Loucy (cell line): ENCODE results near the gene ARHGAP32.

Experiments used
- H2AFZ ChIP-seq: fragments of 200-600 bp; sonication (generic); 2 replicates; pipeline ENCODE4 v1.6.0; 2016; ENCODE audit warnings: antibody characterized with exemption, mild to moderate bottlenecking, low read length, moderate library complexity
- H3F3A ChIP-seq: fragments of 200-600 bp; 2 replicates; pipeline ENCODE4 v1.6.0; 2016; ENCODE audit warnings: antibody characterized with exemption, low read depth, mild to moderate bottlenecking
- H3K27me3 ChIP-seq: fragments of 200-600 bp; sonication (generic); 2 replicates; pipeline ENCODE4 v1.6.1; 2014; ENCODE audit warnings: low read length, mild to moderate bottlenecking; ENCODE audit not compliant: insufficient read depth, poor library complexity, severe bottlenecking
- H3K36me3 ChIP-seq: fragments of 200-600 bp; sonication (generic); 2 replicates; pipeline ENCODE4 v1.6.1; 2016; ENCODE audit warnings: low read length; ENCODE audit not compliant: insufficient read depth
- H3K4me1 ChIP-seq: fragments of 200-600 bp; sonication (generic); 2 replicates; pipeline ENCODE4 v1.5.1; 2014; ENCODE audit warnings: low read length, mild to moderate bottlenecking; ENCODE audit not compliant: insufficient read depth, poor library complexity, severe bottlenecking
- H3K4me2 ChIP-seq: fragments of 200-600 bp; sonication (generic); 2 replicates; pipeline ENCODE4 v1.6.0; 2014; ENCODE audit warnings: antibody characterized with exemption, low read length, low read depth, mild to moderate bottlenecking; ENCODE audit not compliant: poor library complexity, severe bottlenecking
- H3K4me3 ChIP-seq: fragments of 200-600 bp; sonication (generic); 2 replicates; pipeline ENCODE4 v1.5.1; 2014; ENCODE audit warnings: low read length, mild to moderate bottlenecking, mixed read lengths; ENCODE audit not compliant: poor library complexity, severe bottlenecking
- H3K79me2 ChIP-seq: fragments of 200-600 bp; sonication (generic); 2 replicates; pipeline ENCODE4 v1.6.1; 2014; ENCODE audit warnings: low read length; ENCODE audit not compliant: insufficient read depth
- H3K9ac ChIP-seq: fragments of 200-600 bp; sonication (generic); 2 replicates; pipeline ENCODE4 v1.6.0; 2014; ENCODE audit warnings: mild to moderate bottlenecking, low read depth, low read length, moderate library complexity; ENCODE audit not compliant: poor library complexity, severe bottlenecking
- H3K9me2 ChIP-seq: fragments of 200-600 bp; sonication (generic); replicated peaks from 2 replicates; pipeline ENCODE4 v1.6.1; 2016; ENCODE audit warnings: low read depth, low read length, mixed read lengths
- H3K9me3 ChIP-seq: fragments of 200-600 bp; sonication (generic); 2 replicates; pipeline ENCODE4 v1.6.1; 2014; ENCODE audit warnings: mild to moderate bottlenecking, antibody characterized with exemption, low read length, low read depth; ENCODE audit not compliant: insufficient read depth
- H4K20me1 ChIP-seq: fragments of 200-600 bp; sonication (generic); 2 replicates; pipeline ENCODE4 v1.6.0; 2014; ENCODE audit warnings: antibody characterized with exemption, low read length, mild to moderate bottlenecking; ENCODE audit not compliant: insufficient read depth, poor library complexity, severe bottlenecking
- CTCF ChIP-seq: fragments of 200-600 bp; sonication (generic); conservative IDR thresholded peaks from 2 replicates; pipeline ENCODE4 v1.5.1; 2014; ENCODE audit warnings: mild to moderate bottlenecking, antibody characterized with exemption, low read length
- EZH2phosphoT487 ChIP-seq: fragments of 200-600 bp; IDR thresholded peaks from 2 replicates; pipeline ENCODE4 v1.6.1; 2018; ENCODE audit warnings: antibody characterized with exemption, mild to moderate bottlenecking, moderate library complexity, borderline replicate concordance

Gene ARHGAP32

GRCh38 chr11:129034001-129034400, 158.1 kb downstream of the ARHGAP32 start:
- Histone ChIP-seq H3K9me2 (no peaks in the 10 kb centered on the region), H4K20me1 (no peaks in the 10 kb centered on the region), H3K27me3 (no peaks in the 10 kb centered on the region), H3K4me1 (no peaks in the 10 kb centered on the region), H3K36me3 (peaks cover 8% of the 10 kb centered on the region; the same call in 1 of the 2 replicates), H3K4me2 (no peak overlapping the region), H3F3A (no peaks in the 10 kb centered on the region), H3K9ac (no peak overlapping the region), H3K4me3 (no peak overlapping the region), H3K9me3 (peaks cover 3% of the 10 kb centered on the region; the same call in 1 of the 2 replicates), H3K79me2 (no peaks in the 10 kb centered on the region), H2AFZ (no peak overlapping the region)
- TF ChIP-seq EZH2phosphoT487 (no peak), CTCF (no peak)

GRCh38 chr11:129023968-129024676, 168.0 kb downstream of the ARHGAP32 start:
- no peaks in the 10 kb centered on the region for H3K36me3 ChIP-seq
- no peak overlapping the region for H2AFZ ChIP-seq
- peaks cover 20% of the 10 kb centered on the region for H3K4me1 ChIP-seq
- no peaks in the 10 kb centered on the region for H3K9me2 ChIP-seq
- no peak overlapping the region for H3K4me2 ChIP-seq
- H3K4me3 ChIP-seq, result no peak overlapping the region
- no peaks in the 10 kb centered on the region for H3K27me3 ChIP-seq
- H3F3A ChIP-seq, result no peaks in the 10 kb centered on the region
- H3K9ac ChIP-seq, result no peak overlapping the region
- H4K20me1 ChIP-seq, result no peaks in the 10 kb centered on the region
- TF ChIP-seq EZH2phosphoT487 (no peak), CTCF (no peak)
- no peaks in the 10 kb centered on the region for H3K9me3 ChIP-seq
- no peaks in the 10 kb centered on the region for H3K79me2 ChIP-seq

- TF ChIP-seq EZH2phosphoT487 (no peak), CTCF (no peak)
- Histone ChIP-seq H3K9ac (no peak overlapping the region), H3K4me1 (peaks cover 20% of the 10 kb centered on the region), H3K79me2 (no peaks in the 10 kb centered on the region), H3K9me3 (no peaks in the 10 kb centered on the region), H3F3A (no peaks in the 10 kb centered on the region), H3K36me3 (no peaks in the 10 kb centered on the region), H3K27me3 (no peaks in the 10 kb centered on the region), H4K20me1 (no peaks in the 10 kb centered on the region), H3K4me2 (no peak overlapping the region), H3K9me2 (no peaks in the 10 kb centered on the region), H2AFZ (no peak overlapping the region), H3K4me3 (no peak overlapping the region)
These were observed 170.8 kb downstream of the ARHGAP32 start for GRCh38 chr11:129021295-129021694.
